Cardiac fibroblast (primary cell): Measurements from ENCODE around the gene FAM3C.
"Not testable (repeated sequence)": the region's sequence is repeated elsewhere in the genome, so short reads cannot be mapped to it uniquely, and the experiment has no call there.

Experiments used
- DNase-seq, 2 donors: peaks; one replicate each; pipeline versions ENCODE4 v3.0.0 to v3.0.0-alpha.2; 2010; ENCODE audit warnings: low read depth in 2 of 2
- H3K4me3 ChIP-seq, 2 donors: replicated peaks in 1 of 2; 1 replicate in 1 of 2; 2 replicates in 1 of 2; pipeline ENCODE4 v1.5.1; 2011; ENCODE audit warnings: low read depth in 2 of 2, low read length in 2 of 2, mild to moderate bottlenecking in 2 of 2, moderate library complexity in 1 of 2
- TF ChIP-seq, protein P1 (sequence below): IDR thresholded peaks from one replicate; pipeline ENCODE4 v1.5.1; 2011; ENCODE audit warnings: low read depth, mild to moderate bottlenecking, low read length, inconsistent platforms

Gene FAM3C

DNA sequence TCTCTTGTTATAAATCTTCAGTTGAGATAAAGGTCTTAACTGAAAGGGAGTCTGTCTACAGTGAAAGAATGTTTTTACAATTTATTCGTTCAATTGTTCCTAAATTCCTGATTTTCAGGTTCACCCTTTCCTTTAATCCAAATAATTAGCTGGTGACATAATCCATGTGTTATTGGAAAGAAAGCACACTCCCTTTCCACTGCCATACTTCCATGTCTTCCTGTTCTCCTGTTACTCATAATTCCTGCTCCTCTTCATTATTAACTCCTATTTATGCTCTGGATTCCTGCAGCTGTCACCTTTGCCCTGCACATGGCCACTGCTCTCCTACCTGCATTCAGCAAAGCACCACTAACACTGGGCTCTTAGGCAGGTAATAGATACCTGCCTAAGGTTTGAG is 40.0 kb upstream of the FAM3C start:
- no peak for DNase-seq
- TF ChIP-seq, protein P1, sequence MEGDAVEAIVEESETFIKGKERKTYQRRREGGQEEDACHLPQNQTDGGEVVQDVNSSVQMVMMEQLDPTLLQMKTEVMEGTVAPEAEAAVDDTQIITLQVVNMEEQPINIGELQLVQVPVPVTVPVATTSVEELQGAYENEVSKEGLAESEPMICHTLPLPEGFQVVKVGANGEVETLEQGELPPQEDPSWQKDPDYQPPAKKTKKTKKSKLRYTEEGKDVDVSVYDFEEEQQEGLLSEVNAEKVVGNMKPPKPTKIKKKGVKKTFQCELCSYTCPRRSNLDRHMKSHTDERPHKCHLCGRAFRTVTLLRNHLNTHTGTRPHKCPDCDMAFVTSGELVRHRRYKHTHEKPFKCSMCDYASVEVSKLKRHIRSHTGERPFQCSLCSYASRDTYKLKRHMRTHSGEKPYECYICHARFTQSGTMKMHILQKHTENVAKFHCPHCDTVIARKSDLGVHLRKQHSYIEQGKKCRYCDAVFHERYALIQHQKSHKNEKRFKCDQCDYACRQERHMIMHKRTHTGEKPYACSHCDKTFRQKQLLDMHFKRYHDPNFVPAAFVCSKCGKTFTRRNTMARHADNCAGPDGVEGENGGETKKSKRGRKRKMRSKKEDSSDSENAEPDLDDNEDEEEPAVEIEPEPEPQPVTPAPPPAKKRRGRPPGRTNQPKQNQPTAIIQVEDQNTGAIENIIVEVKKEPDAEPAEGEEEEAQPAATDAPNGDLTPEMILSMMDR, result no peak
- no peak overlapping the region for H3K4me3 ChIP-seq

DNA sequence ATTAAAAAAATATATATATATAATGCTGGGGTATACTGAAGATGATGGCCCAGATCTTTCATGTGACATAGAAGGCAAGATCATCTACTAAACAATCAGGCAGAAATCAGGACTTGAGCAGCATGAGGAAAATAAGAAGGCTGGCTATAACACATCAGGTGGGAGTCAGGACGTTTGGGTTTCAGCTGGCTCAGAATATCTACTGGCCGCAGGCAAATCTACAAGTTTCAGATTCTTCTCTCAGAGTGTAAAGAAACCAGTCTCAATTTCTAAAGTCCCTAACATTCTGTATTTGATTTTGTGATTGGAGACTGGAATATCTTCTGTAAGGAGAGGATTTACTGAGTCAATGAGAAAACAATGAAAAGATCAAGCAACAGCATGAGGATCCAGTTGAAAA is 37.7 kb upstream of the FAM3C start:
- TF ChIP-seq, protein P1, result no peak
- no peak for DNase-seq
- no peak overlapping the region for H3K4me3 ChIP-seq

DNA sequence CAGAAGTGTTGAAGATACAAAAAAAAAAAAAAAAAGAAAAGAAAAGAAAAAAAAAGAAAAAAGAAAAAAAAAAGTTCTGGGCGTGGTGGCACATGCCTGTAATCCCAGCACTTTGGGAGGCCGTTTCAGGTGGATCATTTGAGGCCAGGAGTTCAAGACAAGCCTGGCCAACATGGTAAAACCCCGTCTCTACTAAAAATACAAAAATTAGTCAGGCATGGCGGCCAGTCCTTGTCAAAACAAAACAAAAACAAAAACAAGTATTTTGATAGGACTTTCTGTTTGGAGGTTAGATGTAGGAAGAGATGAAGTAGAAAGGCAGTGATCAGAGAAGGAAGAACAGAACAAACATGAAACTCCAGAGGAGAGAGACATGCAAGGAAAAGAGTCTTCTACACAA is 36.4 kb upstream of the FAM3C start:
- not testable (repeated sequence) for H3K4me3 ChIP-seq, DNase-seq

DNA sequence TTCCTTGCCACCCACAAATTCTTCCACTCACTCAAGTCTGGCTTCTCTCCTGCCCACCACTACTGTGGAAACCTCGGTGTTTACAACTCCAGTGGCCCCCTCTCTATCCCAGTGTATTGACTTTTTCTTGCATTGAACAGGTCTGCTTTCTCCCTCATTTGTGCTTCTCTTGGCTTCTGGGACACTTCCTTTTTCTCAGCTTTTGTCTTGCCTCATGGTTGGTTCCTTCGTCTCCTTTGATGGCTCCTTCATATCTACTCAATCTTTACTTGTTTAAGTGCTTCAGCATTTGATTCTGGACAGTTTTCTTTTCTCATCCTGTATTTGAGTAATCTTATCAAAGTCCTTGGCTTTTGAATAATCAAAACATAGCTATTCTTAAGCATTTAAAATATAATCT is 35.9 kb upstream of the FAM3C start:
- TF ChIP-seq, protein P1, result no peak
- DNase-seq, result no peak
- H3K4me3 ChIP-seq, result no peak overlapping the region

DNA sequence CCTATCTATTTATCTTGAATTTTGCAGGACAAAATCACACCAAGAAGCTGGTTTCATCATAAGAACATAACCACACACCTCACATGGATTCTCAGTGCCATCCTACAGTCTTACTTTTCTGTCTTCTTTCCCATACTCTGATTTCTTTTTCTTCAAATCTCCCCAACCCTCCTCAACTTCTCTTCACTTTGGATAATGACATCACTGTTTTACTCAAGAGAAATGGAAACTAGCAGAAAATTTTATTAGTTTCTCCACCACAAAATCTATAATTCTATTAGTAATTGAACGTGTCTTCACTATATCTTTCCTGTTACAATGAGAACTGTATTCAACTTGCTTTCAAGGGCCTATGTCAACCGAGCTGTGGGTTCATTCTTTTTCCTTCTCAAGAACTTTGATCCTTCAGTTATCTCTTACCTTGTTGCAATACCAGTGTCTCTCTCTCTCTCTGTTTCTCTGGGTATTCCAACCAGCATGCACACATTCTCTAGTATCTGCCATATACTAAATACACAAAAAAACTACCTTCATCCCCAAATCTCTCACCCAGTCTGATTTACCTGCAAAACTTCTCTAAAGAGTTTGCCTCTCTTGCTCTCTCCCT is 35.4 kb upstream of the FAM3C start:
- no peak for DNase-seq
- H3K4me3 ChIP-seq, result no peak overlapping the region
- TF ChIP-seq, protein P1, result no peak

DNA sequence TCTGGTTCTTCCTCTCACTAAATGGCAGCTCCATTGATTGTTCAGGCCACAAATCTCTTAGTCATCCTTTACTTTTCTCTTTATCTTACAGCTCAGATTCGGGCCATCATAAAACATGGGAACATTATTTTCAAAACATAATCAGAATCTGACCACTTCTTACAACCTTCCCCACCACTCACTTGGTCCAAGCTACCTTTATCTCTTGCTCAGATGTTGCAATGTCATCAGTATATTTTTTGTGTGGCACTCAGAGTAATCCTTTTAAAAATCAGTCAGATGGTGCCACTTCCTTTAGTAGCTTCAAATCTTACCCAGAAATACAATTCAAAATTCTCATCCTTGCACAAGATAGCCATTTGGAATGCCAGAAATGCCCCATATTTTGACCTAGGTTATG is 34.5 kb upstream of the FAM3C start:
- H3K4me3 ChIP-seq, result no peak overlapping the region
- no peak for DNase-seq
- TF ChIP-seq, protein P1, result no peak

DNA sequence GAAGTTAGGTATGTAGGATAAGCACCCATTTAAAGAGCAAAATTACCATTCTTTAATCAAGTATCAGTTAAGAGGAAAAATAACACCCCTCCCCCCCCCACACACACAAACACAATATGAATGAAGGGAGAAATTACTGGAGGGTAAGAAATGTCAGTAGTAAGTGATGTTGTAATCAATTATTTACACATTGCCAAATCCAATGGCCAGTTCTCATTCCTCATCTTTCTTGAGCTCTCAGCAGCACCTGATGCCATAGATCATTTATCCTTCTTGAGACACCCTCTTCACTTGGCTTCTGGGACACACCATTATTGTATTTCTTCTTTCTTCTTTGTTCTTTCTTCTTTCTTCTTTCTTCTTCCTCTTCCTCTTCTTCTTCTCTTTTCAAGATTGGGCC is 33.7 kb upstream of the FAM3C start:
- TF ChIP-seq, protein P1, result no peak
- H3K4me3 ChIP-seq, result no peak overlapping the region
- no peak for DNase-seq
